Fibroblast of lung (primary cell): Measurements from ENCODE around the gene MYOCD. TPM values are rescaled to one million over a fixed set of nuclear protein-coding genes. Genes with fewer than 3 reads are reported as not detected.

Experiments used
- DNase-seq, 2 donors: peaks; one replicate each; pipeline versions ENCODE4 v3.0.0 to v3.0.0-alpha.2; 2010; ENCODE audit warnings: low read depth in 2 of 2
- H2AFZ ChIP-seq: 2 replicates; pipeline ENCODE4 v1.5.1; 2012; ENCODE audit warnings: low read length, control low read depth, inconsistent platforms
- H3K27ac ChIP-seq: 2 replicates; pipeline ENCODE4 v1.5.1; 2011; ENCODE audit warnings: low read length, control low read depth; ENCODE audit not compliant: insufficient read depth
- H3K27me3 ChIP-seq: 2 replicates; pipeline ENCODE4 v1.5.1; 2011; ENCODE audit warnings: mild to moderate bottlenecking, low read length; ENCODE audit not compliant: control insufficient read depth, insufficient read depth
- H3K36me3 ChIP-seq: 2 replicates; pipeline ENCODE4 v1.5.1; 2011; ENCODE audit warnings: low read length; ENCODE audit not compliant: control insufficient read depth, insufficient read depth
- H3K4me1 ChIP-seq: 2 replicates; pipeline ENCODE4 v1.5.1; 2011; ENCODE audit warnings: low read length; ENCODE audit not compliant: control insufficient read depth, insufficient read depth; ENCODE audit errors: extremely low read depth
- H3K4me2 ChIP-seq: 2 replicates; pipeline ENCODE4 v1.5.1; 2011; ENCODE audit warnings: low read length, control low read depth; ENCODE audit not compliant: insufficient read depth; ENCODE audit errors: extremely low read depth
- H3K4me3 ChIP-seq, 4 experiments: fragments of 200-600 bp in 1 of 4; sonication (generic) in 1 of 4; replicated peaks in 1 of 4; 2 replicates each; pipeline ENCODE4 v1.5.1; 2011 to 2016; ENCODE audit warnings: low read length in 4 of 4, low read depth in 3 of 4, mild to moderate bottlenecking in 3 of 4, control low read depth in 2 of 4, inconsistent platforms in 1 of 4, mixed read lengths in 1 of 4; ENCODE audit not compliant: insufficient read depth in 1 of 4; ENCODE audit errors: control extremely low read depth in 1 of 4
- H3K79me2 ChIP-seq: 2 replicates; pipeline ENCODE4 v1.5.1; 2012; ENCODE audit warnings: mild to moderate bottlenecking, low read length, inconsistent platforms; ENCODE audit not compliant: control insufficient read depth, insufficient read depth
- H3K9ac ChIP-seq: 2 replicates; pipeline ENCODE4 v1.5.1; 2011; ENCODE audit warnings: mild to moderate bottlenecking, low read length, control low read depth; ENCODE audit not compliant: insufficient read depth
- H3K9me3 ChIP-seq: 2 replicates; pipeline ENCODE4 v1.5.1; 2012; ENCODE audit warnings: low read depth, low read length; ENCODE audit not compliant: control insufficient read depth, insufficient read depth
- H4K20me1 ChIP-seq: 2 replicates; pipeline ENCODE4 v1.5.1; 2011; ENCODE audit warnings: low read length; ENCODE audit not compliant: control insufficient read depth, insufficient read depth; ENCODE audit errors: extremely low read depth
- CTCF ChIP-seq, 2 donors: IDR thresholded peaks in 1 of 2; conservative IDR thresholded peaks in 1 of 2; 1 replicate in 1 of 2; 2 replicates in 1 of 2; pipeline ENCODE4 v1.5.1; 2011 to 2012; ENCODE audit warnings: low read length in 2 of 2, control low read depth in 1 of 2, inconsistent platforms in 1 of 2, low read depth in 1 of 2, mild to moderate bottlenecking in 1 of 2
- EZH2 ChIP-seq: IDR thresholded peaks from 2 replicates; pipeline ENCODE4 v1.5.1; 2012; ENCODE audit warnings: low read length, control low read depth, mild to moderate bottlenecking; ENCODE audit errors: missing control alignments
- polyA plus RNA-seq, 2 donors: library from polyadenylated mRNA; depleted of rRNA in 1 of 2; stranded (reverse) in 1 of 2; unstranded in 1 of 2; fragments of >200 nt; gene quantifications; 2 replicates each; pipeline ENCODE4 v1.2.1, GENCODE V29; 2011 to 2012; ENCODE audit warnings: missing spikeins in 1 of 2
- total RNA-seq: library from RNA; depleted of rRNA; stranded (reverse); fragments of >200 nt; gene quantifications from 2 replicates; pipeline ENCODE4 v1.2.1, GENCODE V29; 2014

MYOCD gene
- total and polyA plus RNA-seq, 2 donors (not counting 1 experiment from before 2014, with no cell fraction given): 0.17 to 0.99 TPM

DNA sequence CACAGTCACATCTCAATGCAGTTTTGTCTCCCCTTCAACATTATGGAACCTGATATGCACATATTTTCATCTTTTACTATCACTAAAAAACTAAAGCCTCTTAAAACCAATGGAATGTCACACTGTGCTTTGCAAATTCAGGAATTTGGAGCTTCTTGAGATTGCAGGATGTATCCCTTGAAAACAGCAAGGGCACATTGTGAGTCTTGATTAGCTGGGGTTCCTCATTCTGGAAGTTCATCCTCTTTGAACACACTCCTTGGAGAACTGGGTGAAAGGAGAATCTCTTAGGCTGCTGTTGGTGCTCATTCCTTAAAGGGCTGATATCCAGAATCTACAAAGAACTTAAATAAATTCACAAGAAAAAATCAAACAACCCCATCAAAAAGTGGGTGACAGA, 21.1 kb upstream of the MYOCD start:
- no peaks in the 10 kb centered on the region for H3K9me3 ChIP-seq
- no peak overlapping the region for H3K27ac ChIP-seq
- H4K20me1 ChIP-seq: no peaks in the 10 kb centered on the region
- no peak overlapping the region for H3K4me2 ChIP-seq
- peaks cover 3% of the 10 kb centered on the region for H3K27me3 ChIP-seq
- H3K36me3 ChIP-seq: no peaks in the 10 kb centered on the region
- TF ChIP-seq CTCF (conservative IDR thresholded peaks at IDR 0.05 in 1 of 2, IDR thresholded peaks at IDR 0.05 in 1 of 2; ENCODE audit: low read depth in 1 of 2, low read length in 2 of 2) (no peak), EZH2 (no peak)
- H3K4me3 ChIP-seq: no peak overlapping the region
- H3K79me2 ChIP-seq: no peaks in the 10 kb centered on the region
- no peak overlapping the region for H2AFZ ChIP-seq
- H3K9ac ChIP-seq: no peak overlapping the region
- H3K4me1 ChIP-seq: no peaks in the 10 kb centered on the region
- no peak for DNase-seq

GRCh38 chr17:12646761-12647422, 18.8 kb upstream of the MYOCD start:
- Histone ChIP-seq H3K36me3 (no peaks in the 10 kb centered on the region), H3K79me2 (no peaks in the 10 kb centered on the region), H2AFZ (no peak overlapping the region), H3K9ac (no peak overlapping the region), H3K9me3 (no peaks in the 10 kb centered on the region), H3K4me2 (no peak overlapping the region), H3K27me3 (peaks cover 3% of the 10 kb centered on the region), H4K20me1 (no peaks in the 10 kb centered on the region), H3K4me1 (no peaks in the 10 kb centered on the region), H3K27ac (no peak overlapping the region), H3K4me3 (no peak overlapping the region)
- DNase-seq: no peak
- no peak for TF ChIP-seq EZH2
- no peak for TF ChIP-seq CTCF (conservative IDR thresholded peaks at IDR 0.05 in 1 of 2, IDR thresholded peaks at IDR 0.05 in 1 of 2; ENCODE audit: low read depth in 1 of 2, low read length in 2 of 2)

GRCh38 chr17:12648498-12648897, 17.2 kb upstream of the MYOCD start:
- H3K79me2 ChIP-seq: no peaks in the 10 kb centered on the region
- H3K9me3 ChIP-seq: no peaks in the 10 kb centered on the region
- H3K4me2 ChIP-seq: no peak overlapping the region
- no peak overlapping the region for H3K4me3 ChIP-seq
- no peak overlapping the region for H3K9ac ChIP-seq
- no peak overlapping the region for H2AFZ ChIP-seq
- TF ChIP-seq CTCF (conservative IDR thresholded peaks at IDR 0.05 in 1 of 2, IDR thresholded peaks at IDR 0.05 in 1 of 2; ENCODE audit: low read depth in 1 of 2, low read length in 2 of 2) (no peak), EZH2 (no peak)
- no peak for DNase-seq
- H3K27me3 ChIP-seq: peaks cover 3% of the 10 kb centered on the region
- H3K27ac ChIP-seq: no peak overlapping the region
- H3K4me1 ChIP-seq: no peaks in the 10 kb centered on the region
- H4K20me1 ChIP-seq: no peaks in the 10 kb centered on the region
- no peaks in the 10 kb centered on the region for H3K36me3 ChIP-seq
